IPS-NIHi11 (cell line): ENCODE data around the gene NKTR.

Source experiments
- DNase-seq: peaks from one replicate; pipeline ENCODE4 v3.0.0; 2012; ENCODE audit warnings: mixed read lengths, low spot score

NKTR gene

DNA sequence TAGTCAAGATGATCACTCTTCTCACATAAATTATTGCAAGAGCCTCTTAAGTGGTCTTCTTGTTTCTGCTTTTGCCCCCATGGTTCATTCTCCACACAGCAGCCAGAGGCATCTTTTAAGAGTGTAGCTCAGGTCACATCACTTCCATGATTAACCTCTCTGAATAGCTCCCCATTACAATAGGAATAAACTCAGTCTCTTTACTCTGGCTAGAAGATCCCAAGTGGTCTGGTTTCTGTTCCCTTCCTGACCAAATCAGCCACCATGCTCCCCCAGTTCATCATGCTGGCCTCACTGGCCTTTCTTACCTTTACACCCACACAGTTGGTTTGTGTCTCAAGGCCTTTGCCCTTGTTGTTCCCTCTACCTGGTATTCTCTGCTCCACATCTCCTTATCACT lies 93.9 kb downstream of the NKTR start:
- no peak for DNase-seq

DNA sequence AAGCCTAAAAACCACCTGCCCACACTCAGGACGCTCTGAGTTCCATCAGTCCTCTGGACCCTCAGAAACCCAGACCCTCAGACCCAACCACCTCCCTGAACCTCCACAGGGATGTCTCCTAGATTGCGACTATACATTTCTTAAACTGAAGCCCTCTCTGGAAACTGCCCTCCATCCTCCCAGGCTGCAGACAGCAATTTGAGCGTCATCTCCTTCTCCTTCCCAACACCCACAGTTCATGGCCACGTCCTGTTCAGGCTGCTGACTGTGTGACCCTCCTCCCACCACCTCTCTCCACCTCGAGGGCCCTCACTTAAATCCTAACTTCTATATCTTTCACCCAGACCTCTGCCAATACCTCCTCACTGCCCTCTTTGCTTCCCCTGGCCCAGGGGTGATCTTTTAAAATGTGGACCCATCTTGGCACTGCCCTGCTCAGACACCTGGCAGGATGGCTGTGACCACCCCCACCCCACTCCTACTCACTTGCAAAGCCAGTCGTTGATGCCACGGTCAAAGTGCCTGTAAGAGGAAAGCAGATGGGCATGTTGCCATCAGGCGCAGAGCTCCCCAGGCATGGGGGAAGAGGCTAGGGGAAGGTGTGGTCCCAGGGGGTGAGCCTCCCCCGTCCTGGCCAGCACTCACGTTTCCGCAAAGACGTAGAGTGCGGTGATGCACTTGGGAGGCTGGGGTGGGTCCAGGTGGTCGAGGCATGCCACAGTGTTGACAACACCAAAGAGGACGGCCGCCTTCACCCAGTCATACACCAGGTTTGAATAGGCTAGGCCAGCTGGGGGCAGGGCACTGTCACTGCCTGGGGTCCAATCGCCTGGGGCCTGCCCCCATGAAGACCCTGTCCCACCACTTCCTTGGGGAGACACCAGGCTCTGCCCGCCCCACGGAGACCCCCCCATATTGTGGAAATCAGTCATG lies 96.1 kb downstream of the NKTR start:
- DNase-seq = no peak

DNA sequence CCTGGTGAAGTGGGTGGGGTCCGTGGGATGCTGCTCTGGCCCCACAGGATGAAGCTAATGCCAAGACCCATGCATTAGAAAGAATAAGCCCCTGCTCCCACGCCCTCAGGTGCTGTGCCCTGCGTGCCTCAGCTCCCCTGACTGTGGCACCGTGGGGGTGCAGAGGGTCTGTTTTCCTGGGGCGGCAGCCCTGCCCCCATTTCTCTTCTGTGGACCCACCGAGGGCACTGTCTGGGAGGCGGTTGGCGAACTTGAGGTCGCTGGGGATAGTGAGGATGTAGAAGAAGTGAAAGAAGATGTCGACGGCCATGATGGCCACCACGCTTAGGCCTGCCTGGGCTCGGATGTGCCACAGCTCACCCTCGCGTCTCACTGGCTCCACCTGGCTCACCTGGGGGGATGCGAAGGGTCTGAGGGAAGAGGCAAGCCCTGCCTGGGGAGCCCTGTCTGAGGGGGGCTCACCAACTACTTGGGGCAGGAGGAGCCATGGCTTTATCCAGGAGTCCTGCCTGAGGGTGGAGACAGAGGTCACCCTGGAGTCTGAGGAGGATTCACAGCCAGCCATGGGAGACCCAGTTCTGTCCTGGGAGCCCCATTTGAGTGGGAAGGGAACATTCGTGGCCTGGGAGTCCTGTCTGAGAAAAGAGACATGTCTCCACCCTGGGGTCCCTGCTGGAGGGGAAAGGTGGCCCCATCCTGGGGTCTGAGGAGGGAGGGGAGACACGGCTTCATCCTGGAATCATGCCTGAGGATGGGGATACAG lies 97.0 kb downstream of the NKTR start:
- no peak for DNase-seq
